22Rv1 (cell line): ENCODE measurements around the gene ACVR1B.

Source experiments
- H3K27ac ChIP-seq: fragments of 450-650 bp; 2 replicates; pipeline ENCODE4 v1.5.1; 2017
- ZFX ChIP-seq: fragments of 450-650 bp; IDR thresholded peaks from 2 replicates; pipeline ENCODE4 v1.6.1; 2017; ENCODE audit warnings: antibody characterized with exemption, borderline replicate concordance
- TF ChIP-seq, protein P1 (sequence below): fragments of 450-650 bp; IDR thresholded peaks from 2 replicates; pipeline ENCODE4 v1.5.1; 2017; ENCODE audit warnings: mild to moderate bottlenecking

ACVR1B gene

DNA sequence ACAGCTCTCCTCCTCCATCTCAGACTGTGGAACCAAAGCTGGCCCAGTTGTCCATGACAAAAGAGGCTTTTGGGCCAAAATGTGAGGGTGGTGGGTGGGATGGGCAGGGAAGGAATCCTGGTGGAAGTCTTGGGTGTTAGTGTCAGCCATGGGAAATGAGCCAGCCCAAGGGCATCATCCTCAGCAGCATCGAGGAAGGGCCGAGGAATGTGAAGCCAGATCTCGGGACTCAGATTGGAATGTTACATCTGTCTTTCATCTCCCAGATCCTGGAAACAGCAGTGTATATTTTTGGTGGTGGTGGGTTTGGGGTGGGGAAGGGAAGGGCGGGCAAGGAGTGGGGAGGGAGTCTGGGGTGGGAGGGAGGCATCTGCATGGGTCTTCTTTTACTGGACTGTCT lies 43.5 kb downstream of the ACVR1B start:
- TF ChIP-seq, protein P1, sequence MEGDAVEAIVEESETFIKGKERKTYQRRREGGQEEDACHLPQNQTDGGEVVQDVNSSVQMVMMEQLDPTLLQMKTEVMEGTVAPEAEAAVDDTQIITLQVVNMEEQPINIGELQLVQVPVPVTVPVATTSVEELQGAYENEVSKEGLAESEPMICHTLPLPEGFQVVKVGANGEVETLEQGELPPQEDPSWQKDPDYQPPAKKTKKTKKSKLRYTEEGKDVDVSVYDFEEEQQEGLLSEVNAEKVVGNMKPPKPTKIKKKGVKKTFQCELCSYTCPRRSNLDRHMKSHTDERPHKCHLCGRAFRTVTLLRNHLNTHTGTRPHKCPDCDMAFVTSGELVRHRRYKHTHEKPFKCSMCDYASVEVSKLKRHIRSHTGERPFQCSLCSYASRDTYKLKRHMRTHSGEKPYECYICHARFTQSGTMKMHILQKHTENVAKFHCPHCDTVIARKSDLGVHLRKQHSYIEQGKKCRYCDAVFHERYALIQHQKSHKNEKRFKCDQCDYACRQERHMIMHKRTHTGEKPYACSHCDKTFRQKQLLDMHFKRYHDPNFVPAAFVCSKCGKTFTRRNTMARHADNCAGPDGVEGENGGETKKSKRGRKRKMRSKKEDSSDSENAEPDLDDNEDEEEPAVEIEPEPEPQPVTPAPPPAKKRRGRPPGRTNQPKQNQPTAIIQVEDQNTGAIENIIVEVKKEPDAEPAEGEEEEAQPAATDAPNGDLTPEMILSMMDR = no peak
- TF ChIP-seq ZFX = no peak
- no peak overlapping the region for H3K27ac ChIP-seq

DNA sequence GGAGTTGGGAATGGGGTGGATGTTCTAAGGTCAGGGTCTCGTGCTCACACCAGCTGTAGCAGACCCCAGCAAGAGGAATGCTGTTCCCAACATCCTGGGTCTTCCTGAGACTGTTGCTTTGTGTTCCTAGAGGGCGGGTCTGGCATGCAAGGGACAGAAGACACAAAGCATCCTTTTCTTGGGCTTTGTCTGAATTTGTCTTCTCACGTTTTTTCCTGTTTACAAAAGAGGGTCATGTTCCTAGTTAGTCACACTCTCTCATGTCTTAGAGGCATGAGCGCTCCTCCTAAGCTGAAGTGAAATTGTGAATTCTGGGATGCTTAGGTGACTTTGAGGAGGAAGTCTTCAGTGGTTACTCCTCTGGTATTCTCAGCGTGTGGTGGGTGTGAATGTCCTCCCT lies 45.6 kb downstream of the ACVR1B start:
- H3K27ac ChIP-seq = no peak overlapping the region
- TF ChIP-seq ZFX = no peak
- TF ChIP-seq, protein P1 = no peak

DNA sequence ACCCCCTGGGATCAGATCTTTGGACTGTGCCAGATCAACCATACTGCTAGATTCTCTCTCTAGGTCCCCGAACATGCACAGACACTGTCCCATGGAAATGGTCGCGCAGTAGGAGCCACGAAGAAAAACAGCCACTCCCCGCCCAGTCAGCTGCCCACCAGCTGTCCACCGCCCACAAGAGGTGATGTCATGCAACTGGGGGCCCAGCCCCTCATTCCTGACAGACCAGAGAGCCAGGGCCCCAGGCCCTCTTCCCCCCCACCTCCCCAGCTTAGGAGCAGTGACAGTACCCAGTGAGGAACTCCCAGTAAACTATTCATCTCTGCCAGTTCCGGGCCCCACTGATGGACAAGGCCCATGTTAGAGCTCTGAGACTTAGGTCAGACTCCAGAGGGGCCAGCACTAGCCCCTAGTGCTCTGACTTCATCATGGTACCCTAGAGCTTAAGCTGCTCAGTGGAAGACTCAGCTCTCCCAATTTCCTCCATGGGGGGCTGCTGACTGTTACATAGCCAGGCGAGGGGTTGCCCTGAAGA lies 51.6 kb downstream of the ACVR1B start:
- H3K27ac ChIP-seq = no peak overlapping the region
- TF ChIP-seq, protein P1 = no peak
- no peak for TF ChIP-seq ZFX

DNA sequence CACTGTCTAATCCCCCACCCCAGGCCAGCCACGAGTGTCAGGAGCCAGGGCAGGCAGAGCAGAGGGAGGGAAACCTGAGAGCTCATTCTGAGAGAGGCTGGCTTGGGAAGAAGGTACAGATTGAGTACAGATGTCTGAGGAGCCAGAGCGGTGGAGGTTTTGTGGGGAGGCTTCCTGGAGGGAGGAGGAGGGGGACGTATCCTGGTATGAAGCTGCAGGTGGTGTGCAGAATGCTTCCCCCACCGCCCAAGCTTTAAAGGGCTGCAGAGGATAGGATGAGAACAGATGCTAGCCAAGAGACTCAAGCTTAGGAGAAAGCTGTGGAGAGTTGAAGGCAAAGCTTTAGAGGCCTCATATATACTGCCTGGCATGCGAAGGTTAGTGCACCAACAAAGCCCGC lies 52.1 kb downstream of the ACVR1B start:
- no peak overlapping the region for H3K27ac ChIP-seq
- TF ChIP-seq, protein P1 = no peak
- no peak for TF ChIP-seq ZFX

DNA sequence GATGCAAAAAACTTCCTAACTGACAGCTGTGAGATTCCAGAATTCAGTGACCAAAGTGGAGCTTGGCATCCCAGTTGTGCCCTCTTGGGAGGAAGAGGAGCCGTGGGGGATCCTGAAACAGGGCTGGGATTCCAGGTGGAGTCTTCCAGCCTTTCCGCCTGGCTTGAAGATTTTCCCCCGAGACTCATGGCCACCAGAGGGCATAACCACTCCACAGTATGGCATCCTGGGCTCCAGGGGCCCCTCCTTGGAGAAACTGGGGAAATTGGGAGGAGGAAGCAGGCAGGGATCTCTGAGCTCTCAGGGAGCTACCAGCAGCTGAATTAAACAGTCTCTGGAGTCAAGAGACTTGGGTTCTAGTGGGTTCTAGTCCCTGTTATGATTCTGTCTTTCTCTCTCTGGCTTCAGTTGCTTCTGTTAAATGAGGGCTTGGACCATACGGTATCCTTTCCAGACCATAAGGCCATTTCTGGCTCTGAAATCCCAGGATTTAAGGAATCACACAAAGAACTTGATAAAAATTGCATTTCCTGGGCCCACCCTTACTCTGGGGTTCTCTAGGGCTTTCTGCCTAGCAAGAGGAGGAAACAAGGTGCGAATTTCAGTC lies 52.6 kb downstream of the ACVR1B start:
- TF ChIP-seq ZFX = no peak
- TF ChIP-seq, protein P1 = peak; percentile 85
- H3K27ac ChIP-seq = no peak overlapping the region

DNA sequence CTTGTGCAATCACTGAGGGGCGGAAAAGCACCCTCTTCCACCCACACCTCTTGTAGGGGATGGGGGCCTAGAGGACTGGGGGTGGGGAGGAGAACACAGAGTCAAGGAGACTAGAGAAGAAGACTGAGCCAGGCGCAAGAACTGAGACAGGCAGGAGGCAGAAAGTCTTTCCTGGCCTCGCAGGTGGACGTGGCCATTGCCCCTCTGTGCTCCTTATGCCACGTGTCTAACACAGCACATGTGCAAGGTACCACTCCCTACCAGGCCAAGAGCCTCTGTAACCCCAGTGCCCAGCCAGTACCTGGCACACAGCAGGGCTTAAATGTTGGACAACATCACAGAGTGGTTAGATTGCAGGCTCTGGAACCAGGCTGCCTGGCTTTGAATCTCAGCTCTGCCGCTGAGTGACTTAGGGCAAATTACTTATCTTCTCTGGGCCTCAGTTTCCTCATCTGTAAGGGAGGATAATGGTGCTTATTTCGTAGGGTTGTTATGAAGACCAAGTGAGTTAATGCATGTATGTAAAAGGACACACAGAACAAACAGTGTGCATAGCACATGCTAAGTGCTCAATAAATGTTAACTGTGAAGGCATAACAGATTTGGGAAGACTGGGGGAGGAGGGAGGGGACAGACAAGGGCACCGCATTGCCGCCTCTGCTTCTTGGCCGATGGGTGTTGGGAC lies 53.9 kb downstream of the ACVR1B start:
- no peak overlapping the region for H3K27ac ChIP-seq
- TF ChIP-seq ZFX = no peak
- TF ChIP-seq, protein P1 = no peak
